K562 (cell line): ENCODE measurements around the gene GGTLC2. TPM values are rescaled to one million over a fixed set of nuclear protein-coding genes. Genes with fewer than 3 reads are reported as not detected.
A peak's percentile ranks its signal among the peaks of the same experiment; 100 is the strongest.

ENCODE experiments used
- ATAC-seq: fragments of 200-7000 bp; cut with Tn5 transposase; 3 replicates; pipeline ENCODE4 v1.9.1; 2020; ENCODE audit warnings: moderate library complexity
- BruUV-seq: library from RNA; stranded (reverse); fragments of 400-500 nt; replicated peaks from 2 replicates; lab custom pipeline; 2021; lab: Mats Ljungman, UMichigan
- CTCF ChIA-PET: fragments of 300-600 bp; formaldehyde crosslinking; extraction: SDS; loops from one replicate; lab custom pipeline; 2021; ENCODE audit warnings: low intra/inter-chr PET ratio; lab: Yijun Ruan, JAX
- POLR2A ChIA-PET: fragments of 300-600, 350-650 bp; sonication (Branson Sonifier 250); formaldehyde crosslinking; extraction: SDS; loops from one replicate; lab custom pipeline; 2021; ENCODE audit warnings: antibody characterized with exemption, inconsistent platforms; lab: Yijun Ruan, JAX
- DNase-seq, 4 experiments: peaks; one replicate each; pipeline versions ENCODE4 v3.0.0 to v3.0.0-alpha.2; 2011 to 2018; ENCODE audit warnings: low spot score in 3 of 4, mixed read lengths in 3 of 4; ENCODE audit errors: extremely low read depth in 1 of 4
- FAIRE-seq: peaks from 2 replicates; lab custom pipeline; 2011; peaks lifted over from hg19 to GRCh38; lab: Jason Lieb, UNC
- H2AFZ ChIP-seq: 2 replicates; pipeline ENCODE4 v1.6.0; 2011; ENCODE audit warnings: low read depth, low read length, control low read depth, inconsistent platforms
- H3K27ac ChIP-seq: fragments of 200-600 bp; 3 replicates; pipeline ENCODE4 v1.8.0; 2011; ENCODE audit warnings: low read depth, mild to moderate bottlenecking, control low read depth, inconsistent platforms, low read length, moderate library complexity, mixed read lengths; ENCODE audit errors: extremely low read depth
- H3K27me3 ChIP-seq, 2 experiments: fragments of 300-600 bp in 1 of 2; 2 replicates in 1 of 2; 3 replicates in 1 of 2; pipeline versions ENCODE4 v1.6.0 to v1.8.0; 2011; ENCODE audit warnings: inconsistent platforms in 2 of 2, low read length in 2 of 2, mild to moderate bottlenecking in 1 of 2, mixed read lengths in 1 of 2, moderate library complexity in 1 of 2; ENCODE audit not compliant: control insufficient read depth in 2 of 2, insufficient read depth in 2 of 2
- H3K36me3 ChIP-seq: fragments of 300-600 bp; 3 replicates; pipeline ENCODE4 v1.8.0; 2011; ENCODE audit warnings: mild to moderate bottlenecking, low read length, inconsistent platforms; ENCODE audit not compliant: control insufficient read depth, insufficient read depth
- H3K4me1 ChIP-seq, 2 experiments: fragments of 200-600 bp in 1 of 2; replicated peaks in 1 of 2; 2 replicates in 1 of 2; 3 replicates in 1 of 2; pipeline versions ENCODE4 v1.5.1 to v1.8.0; 2011; ENCODE audit warnings: inconsistent platforms in 2 of 2, low read length in 2 of 2, mild to moderate bottlenecking in 1 of 2, mixed read lengths in 1 of 2, moderate library complexity in 1 of 2; ENCODE audit not compliant: control insufficient read depth in 2 of 2, insufficient read depth in 2 of 2
- H3K4me2 ChIP-seq: 2 replicates; pipeline ENCODE4 v1.6.1; 2011; ENCODE audit warnings: low read length, control low read depth, inconsistent platforms, mixed read lengths; ENCODE audit not compliant: insufficient read depth
- H3K4me3 ChIP-seq: fragments of 200-600 bp; sonication (generic), shearing (Covaris generic); 2 replicates; pipeline ENCODE4 v1.5.1; 2016; ENCODE audit warnings: control low read depth, inconsistent platforms
- H3K79me2 ChIP-seq: fragments of 200-600 bp; 3 replicates; pipeline ENCODE4 v1.8.0; 2011; ENCODE audit warnings: low read length, inconsistent platforms; ENCODE audit not compliant: control insufficient read depth, insufficient read depth
- H3K9ac ChIP-seq, 2 experiments: 2 replicates each; pipeline versions ENCODE4 v1.6.0 to v1.6.1; 2011; ENCODE audit warnings: low read depth in 2 of 2, low read length in 2 of 2, control low read depth in 1 of 2, inconsistent platforms in 1 of 2, mild to moderate bottlenecking in 1 of 2, mixed read lengths in 1 of 2; ENCODE audit not compliant: insufficient read depth in 1 of 2
- H3K9me1 ChIP-seq: one replicate; pipeline ENCODE4 v1.6.0; 2011; ENCODE audit warnings: inconsistent platforms, mild to moderate bottlenecking, low read length, moderate library complexity; ENCODE audit not compliant: control insufficient read depth, insufficient read depth
- H3K9me3 ChIP-seq: replicated peaks from 2 replicates; pipeline ENCODE4 v1.5.1; 2011; ENCODE audit warnings: low read depth, low read length, inconsistent platforms; ENCODE audit not compliant: control insufficient read depth, insufficient read depth
- H4K20me1 ChIP-seq: replicated peaks from 2 replicates; pipeline ENCODE4 v1.6.1; 2011; ENCODE audit warnings: low read length, inconsistent platforms, mixed read lengths; ENCODE audit not compliant: control insufficient read depth, insufficient read depth
- ARID2 ChIP-seq: fragments of 450-650 bp; IDR thresholded peaks from 2 replicates; pipeline ENCODE4 v1.6.1; 2017; ENCODE audit warnings: antibody characterized with exemption, mild to moderate bottlenecking
- CBX2 ChIP-seq: fragments of 200-600 bp; sonication (generic); IDR thresholded peaks from one replicate; pipeline ENCODE4 v1.6.1; 2012; ENCODE audit warnings: mild to moderate bottlenecking, low read length, inconsistent platforms; ENCODE audit not compliant: insufficient read depth, poor library complexity, severe bottlenecking
- CBX3 ChIP-seq, 2 experiments: IDR thresholded peaks; 1 replicate in 1 of 2; 2 replicates in 1 of 2; pipeline ENCODE4 v1.6.1; 2012; ENCODE audit warnings: inconsistent platforms in 2 of 2, low read length in 2 of 2, borderline replicate concordance in 1 of 2, control low read depth in 1 of 2
- EGR1 ChIP-seq: fragments of 450-650 bp; conservative IDR thresholded peaks from 2 replicates; pipeline ENCODE4 v1.6.1; 2017; ENCODE audit warnings: mild to moderate bottlenecking
- NFXL1 ChIP-seq: fragments of 450-650 bp; formaldehyde crosslinking; IDR thresholded peaks from 2 replicates; pipeline ENCODE4 v1.4.0; 2021; ENCODE audit warnings: mild to moderate bottlenecking
- NR1H2 ChIP-seq: sonication (generic); formaldehyde crosslinking; IDR thresholded peaks from 2 replicates; pipeline ENCODE4 v1.4.0; 2020; ENCODE audit warnings: mild to moderate bottlenecking, missing genetic modification reagents
- NR3C1 ChIP-seq: sonication (generic); formaldehyde crosslinking; IDR thresholded peaks from 2 replicates; pipeline ENCODE4 v1.8.1; 2022; ENCODE audit warnings: missing genetic modification reagents
- RBM39 ChIP-seq: fragments of 200-400 bp; formaldehyde crosslinking; optimal IDR thresholded peaks from 2 replicates; pipeline ENCODE3; 2018; ENCODE audit warnings: low read depth, low read length
- SAP30 ChIP-seq: fragments of 200-600 bp; sonication (generic); IDR thresholded peaks from 2 replicates; pipeline ENCODE4 v1.6.1; 2012; ENCODE audit warnings: borderline replicate concordance, low read depth, mild to moderate bottlenecking, moderate library complexity, low read length, control low read depth, inconsistent platforms; ENCODE audit not compliant: insufficient read depth, poor library complexity, severe bottlenecking
- TBP ChIP-seq: optimal IDR thresholded peaks from 2 replicates; pipeline ENCODE3; 2011; ENCODE audit warnings: low read depth, low read length, improper control_type of control experiment
- TEAD4 ChIP-seq, 2 experiments: sonication (generic) in 1 of 2; formaldehyde crosslinking in 1 of 2; IDR thresholded peaks; 2 replicates each; pipeline versions ENCODE4 v1.6.1 to v1.8.0; 2012 to 2022; ENCODE audit warnings: borderline replicate concordance in 1 of 2, inconsistent platforms in 1 of 2, low read length in 1 of 2, mild to moderate bottlenecking in 1 of 2, missing genetic modification reagents in 1 of 2
- U2AF2 ChIP-seq: fragments of 200-400 bp; formaldehyde crosslinking; optimal IDR thresholded peaks from 2 replicates; pipeline ENCODE3; 2017; ENCODE audit warnings: low read depth, mild to moderate bottlenecking, low read length
- ZNF224 ChIP-seq: sonication (generic); formaldehyde crosslinking; IDR thresholded peaks from 2 replicates; pipeline ENCODE4 v1.8.0; 2022; ENCODE audit warnings: mild to moderate bottlenecking, missing genetic modification reagents
- WGBS: fragments of 100-300 bp; shearing (Covaris generic); methylation state at CpG from one replicate; pipeline ENCODE4 v1.1.6; 2016; ENCODE audit warnings: low coverage, mixed read lengths; ENCODE audit not compliant: insufficient coverage; ENCODE audit errors: missing lambda C conversion rate; 5-methylcytosine and 5-hydroxymethylcytosine counted together
- in situ Hi-C: fragments of 300-500 bp; cut with MboI; formaldehyde crosslinking; loops from 4 replicates; pipeline ENCODE4 v1.15.0; 2018; ENCODE audit warnings: inconsistent platforms, mixed read lengths
- intact Hi-C: fragments of 100-400 bp; cut with micrococcal nuclease; formaldehyde crosslinking; loops from 2 replicates; pipeline ENCODE4 v1.14.2; 2022
- polyA plus RNA-seq, 8 experiments: library from polyadenylated mRNA; depleted of rRNA in 4 of 8; stranded (reverse) in 5 of 8; unstranded in 3 of 8; fragments of >200 nt; fragmentation: Nextera tagmentation in 2 of 8; fragmentation: Illumina TruSeq in 1 of 8; extraction: Ambion mirVana in 2 of 8; extraction: Trizol in 1 of 8; gene quantifications; 2 replicates each; pipeline versions ENCODE4 v1.2.1 to v1.2.3, GENCODE V29; 2011 to 2014; ENCODE audit warnings: inconsistent platforms in 1 of 8, missing spikeins in 1 of 8
- total RNA-seq, 7 experiments: library from RNA; depleted of rRNA in 6 of 7; stranded (reverse); fragments of >200 nt in 6 of 7; fragmentation: Illumina TruSeq in 2 of 7; extraction: Trizol in 2 of 7; gene quantifications; 2 replicates each; pipeline versions ENCODE4 v1.2.1 to v1.2.3, GENCODE V29; 2011 to 2021; ENCODE audit warnings: low replicate concordance in 1 of 7
- TF ChIP-seq, protein P1 (sequence below): sonication (generic); formaldehyde crosslinking; IDR thresholded peaks from 2 replicates; pipeline ENCODE4 v1.8.1; 2023; ENCODE audit warnings: mild to moderate bottlenecking, missing genetic modification reagents
- TF ChIP-seq, protein P2 (sequence below): fragments of 450-650 bp; IDR thresholded peaks from 2 replicates; pipeline ENCODE4 v1.6.1; 2017; ENCODE audit warnings: antibody characterized with exemption

Gene GGTLC2
- total and polyA plus RNA-seq, 9 of the 15 experiments (the other 6 are each of a cell fraction or from before 2014, with no cell fraction given): not detected

DNA sequence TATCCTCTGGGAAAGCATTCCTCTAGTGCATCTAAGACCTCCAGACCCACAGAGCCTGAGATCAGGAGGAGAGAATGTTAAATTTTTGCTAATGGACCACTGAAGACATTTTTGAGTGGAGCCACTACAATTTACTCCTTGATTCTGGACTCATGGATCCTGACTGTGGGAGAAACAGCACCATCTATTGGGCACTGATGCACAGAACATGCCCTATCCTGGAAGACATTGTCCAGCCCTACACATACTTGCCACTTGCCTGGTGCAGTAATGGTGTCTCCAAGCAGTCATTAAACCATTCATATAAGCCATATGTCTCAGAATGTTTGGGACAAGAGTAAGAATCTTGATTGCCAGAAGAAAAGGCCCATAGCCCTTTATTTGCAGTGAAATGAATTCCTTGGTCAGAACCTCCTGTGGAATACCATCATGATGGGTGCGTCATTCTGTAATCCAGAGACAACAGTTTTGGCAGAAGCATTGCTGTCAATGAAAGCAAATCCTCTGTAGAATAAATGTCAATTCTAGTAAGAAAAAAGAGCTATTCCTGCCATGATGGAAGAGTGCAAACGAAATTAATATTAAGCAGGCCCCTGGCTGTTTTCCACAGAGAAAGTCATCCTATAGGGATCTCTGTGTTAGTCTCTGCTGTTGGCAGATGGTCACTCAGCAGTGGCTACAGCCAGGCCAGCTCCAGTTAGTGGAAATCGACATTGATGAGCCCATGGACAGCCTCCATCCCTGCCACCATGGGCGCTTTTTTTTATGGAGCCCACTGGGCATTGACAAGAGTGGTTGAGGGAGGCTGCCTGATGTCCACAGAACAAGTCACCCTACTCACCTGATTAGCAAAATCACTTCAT lies 43.5 kb downstream of the GGTLC2 start:
- H3K9ac ChIP-seq: no peak overlapping the region
- H3K4me1 ChIP-seq: no peaks in the 10 kb centered on the region
- WGBS: 15% methylated on average over 4 of the region's 4 CpGs
- no peaks in the 10 kb centered on the region for H3K36me3 ChIP-seq
- ATAC-seq: peak; percentile 92
- no peak overlapping the region for H3K4me2 ChIP-seq
- peaks cover under 1% of the 10 kb centered on the region; the same call in 1 of the 2 replicates for H3K9me3 ChIP-seq
- peaks cover 29% of the 10 kb centered on the region for H4K20me1 ChIP-seq
- H3K9me1 ChIP-seq: no peaks in the 10 kb centered on the region
- no peaks in the 10 kb centered on the region for H3K79me2 ChIP-seq
- peaks cover 0 to 18% of the 10 kb centered on the region in 2 experiments; a peak in 2 of 5 replicates for H3K27me3 ChIP-seq
- peak; percentile 90 to 93 (median 91) for DNase-seq
- FAIRE-seq: peak; percentile 99
- BruUV-seq: no TSS peak
- CTCF ChIA-PET: interaction anchor here (0.5 to 8.3 kb wide), 25 partner anchors 9 to 331 kb away, joined by 3 to 78 read pairs (median 5); no protein-coding TSS in a partner anchor
- POLR2A ChIA-PET: interaction anchor here (2.4 to 10.8 kb wide), 2 partner anchors 17 to 21 kb away, joined by 23 to 122 read pairs; no protein-coding TSS in a partner anchor
- H3K4me3 ChIP-seq: no peak overlapping the region
- no peak overlapping the region for H3K27ac ChIP-seq
- in situ Hi-C loops: loop anchor here (25.0 kb wide), 1 partner anchor 1401 kb away; no protein-coding TSS in a partner anchor
- H2AFZ ChIP-seq: no peak overlapping the region
- intact Hi-C loops: loop anchor here (1.0 to 10.0 kb wide), 3 partner anchors 94 to 333 kb away; no protein-coding TSS in a partner anchor
- TF ChIP-seq TEAD4 (IDR thresholded peaks at IDR 0.05; ENCODE audit: low read length) (peak; percentile 61), TEAD4 (CRISPR knock-in tag; IDR thresholded peaks at IDR 0.05; ENCODE audit: borderline replicate concordance) (no peak), ZNF224 (CRISPR knock-in tag) (no peak), NR3C1 (no peak), CBX2 (no peak), ARID2 (no peak), NFXL1 (CRISPR knock-in tag) (no peak), CBX3 (IDR thresholded peaks at IDR 0.05; ENCODE audit: borderline replicate concordance in 1 of 2, low read length in 2 of 2) (peak in 1 of 2 experiments; percentile 51; a peak in 1 of 3 replicates), EGR1 (0 out of 2 replicates have a peak, but pooled peaks have one; percentile 14), TBP (peak; percentile 20), SAP30 (no peak), U2AF2 (no peak), RBM39 (peak; percentile 59), NR1H2 (CRISPR knock-in tag) (no peak)
- TF ChIP-seq, protein P1, sequence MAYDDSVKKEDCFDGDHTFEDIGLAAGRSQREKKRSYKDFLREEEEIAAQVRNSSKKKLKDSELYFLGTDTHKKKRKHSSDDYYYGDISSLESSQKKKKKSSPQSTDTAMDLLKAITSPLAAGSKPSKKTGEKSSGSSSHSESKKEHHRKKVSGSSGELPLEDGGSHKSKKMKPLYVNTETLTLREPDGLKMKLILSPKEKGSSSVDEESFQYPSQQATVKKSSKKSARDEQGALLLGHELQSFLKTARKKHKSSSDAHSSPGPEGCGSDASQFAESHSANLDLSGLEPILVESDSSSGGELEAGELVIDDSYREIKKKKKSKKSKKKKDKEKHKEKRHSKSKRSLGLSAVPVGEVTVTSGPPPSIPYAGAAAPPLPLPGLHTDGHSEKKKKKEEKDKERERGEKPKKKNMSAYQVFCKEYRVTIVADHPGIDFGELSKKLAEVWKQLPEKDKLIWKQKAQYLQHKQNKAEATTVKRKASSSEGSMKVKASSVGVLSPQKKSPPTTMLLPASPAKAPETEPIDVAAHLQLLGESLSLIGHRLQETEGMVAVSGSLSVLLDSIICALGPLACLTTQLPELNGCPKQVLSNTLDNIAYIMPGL (CRISPR knock-in tag): peak; percentile 37; the same call in 1 of the 2 replicates
- TF ChIP-seq, protein P2, sequence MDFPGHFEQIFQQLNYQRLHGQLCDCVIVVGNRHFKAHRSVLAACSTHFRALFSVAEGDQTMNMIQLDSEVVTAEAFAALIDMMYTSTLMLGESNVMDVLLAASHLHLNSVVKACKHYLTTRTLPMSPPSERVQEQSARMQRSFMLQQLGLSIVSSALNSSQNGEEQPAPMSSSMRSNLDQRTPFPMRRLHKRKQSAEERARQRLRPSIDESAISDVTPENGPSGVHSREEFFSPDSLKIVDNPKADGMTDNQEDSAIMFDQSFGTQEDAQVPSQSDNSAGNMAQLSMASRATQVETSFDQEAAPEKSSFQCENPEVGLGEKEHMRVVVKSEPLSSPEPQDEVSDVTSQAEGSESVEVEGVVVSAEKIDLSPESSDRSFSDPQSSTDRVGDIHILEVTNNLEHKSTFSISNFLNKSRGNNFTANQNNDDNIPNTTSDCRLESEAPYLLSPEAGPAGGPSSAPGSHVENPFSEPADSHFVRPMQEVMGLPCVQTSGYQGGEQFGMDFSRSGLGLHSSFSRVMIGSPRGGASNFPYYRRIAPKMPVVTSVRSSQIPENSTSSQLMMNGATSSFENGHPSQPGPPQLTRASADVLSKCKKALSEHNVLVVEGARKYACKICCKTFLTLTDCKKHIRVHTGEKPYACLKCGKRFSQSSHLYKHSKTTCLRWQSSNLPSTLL: no peak
